Dermis microvascular lymphatic vessel endothelial cell (primary cell): Measurements from ENCODE around the gene GNAL. TPM values are rescaled to one million over a fixed set of nuclear protein-coding genes. Genes with fewer than 3 reads are reported as not detected.
"Not testable (repeated sequence)": the region's sequence is repeated elsewhere in the genome, so short reads cannot be mapped to it uniquely, and the experiment has no call there.

Experiments
- DNase-seq, 2 donors: peaks; one replicate each; pipeline versions ENCODE4 v3.0.0 to v3.0.0-alpha.2; 2010; ENCODE audit warnings: low read depth in 2 of 2
- total RNA-seq: library from RNA; depleted of rRNA; stranded (reverse); fragments of >200 nt; gene quantifications from 2 replicates; pipeline ENCODE4 v1.2.1, GENCODE V29; 2014

GNAL gene
- total RNA-seq, 1 donor from 2014 or later: 0.39 TPM

GRCh38 chr18:11906926-11907874 lies 218.1 kb downstream of the GNAL start:
- DNase-seq: no peak

GRCh38 chr18:11908182-11909060 lies 219.4 kb downstream of the GNAL start, which contains the start of gene MPPE1:
Gene MPPE1, minus strand, starts transcription at chr18:11908317. Its CDS starts 11,053 bp downstream, at chr18:11897264.
- peak; percentile 59 to 84 for DNase-seq

GRCh38 chr18:11909061-11909455 lies 220.0 kb downstream of the GNAL start:
- DNase-seq: no peak

- DNase-seq: peak; percentile 31 to 32
Measured at GRCh38 chr18:11909591-11910026, 220.5 kb downstream of the GNAL start.

GRCh38 chr18:11916880-11917279 lies 227.8 kb downstream of the GNAL start:
- DNase-seq: not testable (repeated sequence)

- DNase-seq: not testable (repeated sequence)
Measured at GRCh38 chr18:11919522-11919921, 230.5 kb downstream of the GNAL start.

GRCh38 chr18:11923450-11923849 lies 234.4 kb downstream of the GNAL start:
- no peak for DNase-seq

GRCh38 chr18:11925800-11926481 lies 236.9 kb downstream of the GNAL start:
- DNase-seq: no peak

GRCh38 chr18:11927497-11927896 lies 238.4 kb downstream of the GNAL start:
- no peak for DNase-seq

GRCh38 chr18:11932393-11932792 lies 243.3 kb downstream of the GNAL start:
- no peak for DNase-seq

Other genes with a start within 250 kb of the GNAL start
- not detected in 2 replicates for gene SLC35G4, start 79.7 kb upstream of the GNAL start, total RNA-seq
- 50.3 and 70.9 TPM in 2 replicates for gene CHMP1B, start 162.1 kb downstream of the GNAL start, total RNA-seq
- gene MPPE1, start 219.1 kb downstream of the GNAL start, total RNA-seq: 11.6 and 15.0 TPM in 2 replicates